ENCODE data around the gene TUT4.

DNA sequence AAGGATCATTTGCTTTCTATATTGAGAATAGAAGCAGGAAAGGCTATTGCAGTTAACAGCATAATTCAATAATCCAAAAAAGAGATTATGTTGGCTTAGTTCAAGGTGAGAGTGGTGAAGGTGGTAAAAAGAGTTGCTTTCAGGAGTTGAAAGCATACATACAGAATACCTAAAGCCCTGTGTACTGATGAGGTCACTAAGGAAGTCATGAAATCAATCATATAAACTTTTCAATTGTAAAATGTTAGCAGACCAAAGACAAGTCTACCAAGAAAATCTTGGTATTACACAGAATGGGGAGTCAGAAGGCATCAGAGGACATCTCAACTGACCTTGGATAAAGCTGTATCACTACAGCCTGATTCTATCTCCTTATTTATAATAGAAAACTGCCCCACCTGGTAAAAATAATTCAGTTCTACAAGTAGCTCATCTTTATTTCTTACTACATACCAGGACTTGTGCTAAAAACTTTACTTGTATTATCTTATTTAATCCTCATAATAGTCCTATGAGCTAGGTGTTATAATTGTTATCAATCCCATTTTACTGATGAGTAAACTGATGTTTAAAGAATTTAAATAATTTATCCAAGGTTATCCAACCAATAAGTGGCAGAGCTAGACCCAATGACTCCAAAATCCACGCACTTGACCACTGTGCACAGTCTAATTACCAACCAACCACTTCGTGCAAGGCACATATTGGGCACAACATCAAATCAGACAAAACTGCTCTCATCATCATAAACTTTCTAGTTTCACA is 40.9 kb downstream of the TUT4 start:
- TF ChIP-seq CTCF (conservative IDR thresholded peaks at IDR 0.05 in 1 of 2, IDR thresholded peaks at IDR 0.05 in 1 of 2; ENCODE audit: low read depth in 1 of 2, low read length in 2 of 2) (no peak), EZH2 (IDR thresholded peaks at IDR 0.05; ENCODE audit: low read length, missing control alignments) (no peak)
